GM21515 (cell line): ENCODE measurements around the gene GGCT.
"Not testable (repeated sequence)": the region's sequence is repeated elsewhere in the genome, so short reads cannot be mapped to it uniquely, and the experiment has no call there.

Experiments
- ATAC-seq: cut with Tn5 transposase; IDR thresholded peaks from one replicate; pipeline ENCODE4 v1.9.1; 2021; ENCODE audit not compliant: unreplicated experiment

Gene GGCT

GRCh38 chr7:30504301-30505173 lies at the start of gene GGCT:
TSS of gene GGCT (minus strand) at chr7:30504829. CDS start at chr7:30504709, 120 bp downstream.
- peak; percentile 98 for ATAC-seq

- ATAC-seq, result no peak
Measured at GRCh38 chr7:30553546-30553945, 48.9 kb upstream of the GGCT start.

GRCh38 chr7:30553141-30553540 lies 48.5 kb upstream of the GGCT start:
- ATAC-seq, result no peak

GRCh38 chr7:30552330-30552729 lies 47.7 kb upstream of the GGCT start:
- no peak for ATAC-seq

- ATAC-seq, result no peak
Measured at GRCh38 chr7:30549931-30550493, 45.4 kb upstream of the GGCT start.

- ATAC-seq, result no peak
Measured at GRCh38 chr7:30548845-30549244, 44.2 kb upstream of the GGCT start.

- ATAC-seq, result no peak
Measured at GRCh38 chr7:30546596-30546995, 42.0 kb upstream of the GGCT start.

GRCh38 chr7:30545791-30546555 lies 41.3 kb upstream of the GGCT start:
- ATAC-seq, result no peak

GRCh38 chr7:30543813-30544525 lies 39.3 kb upstream of the GGCT start:
- ATAC-seq, result no peak

- not testable (repeated sequence) for ATAC-seq
Measured at GRCh38 chr7:30543115-30543514, 38.5 kb upstream of the GGCT start.

- no peak for ATAC-seq
Measured at GRCh38 chr7:30533886-30534285, 29.3 kb upstream of the GGCT start.

GRCh38 chr7:30531286-30531685 lies 26.7 kb upstream of the GGCT start:
- no peak for ATAC-seq

GRCh38 chr7:30530373-30530772 lies 25.7 kb upstream of the GGCT start:
- ATAC-seq, result no peak

GRCh38 chr7:30528779-30529178 lies 24.1 kb upstream of the GGCT start:
- ATAC-seq, result no peak

GRCh38 chr7:30527297-30527696 lies 22.7 kb upstream of the GGCT start:
- not testable (repeated sequence) for ATAC-seq

- ATAC-seq, result no peak
Measured at GRCh38 chr7:30526163-30526562, 21.5 kb upstream of the GGCT start.

- ATAC-seq, result no peak
Measured at GRCh38 chr7:30525429-30525828, 20.8 kb upstream of the GGCT start.

GRCh38 chr7:30524545-30524944 lies 19.9 kb upstream of the GGCT start:
- no peak for ATAC-seq

- no peak for ATAC-seq
Measured at GRCh38 chr7:30523466-30523865, 18.8 kb upstream of the GGCT start.

GRCh38 chr7:30522159-30522558 lies 17.5 kb upstream of the GGCT start:
- ATAC-seq, result no peak

GRCh38 chr7:30521532-30521931 lies 16.9 kb upstream of the GGCT start:
- ATAC-seq, result no peak
